ENCODE measurements around the gene FYB2.

Gene FYB2

GRCh38 chr1:56843544-56843943 lies 24.3 kb upstream of the FYB2 start:
- H3K27ac ChIP-seq = no peak overlapping the region
- no peak for DNase-seq
- H3K9me3 ChIP-seq = peaks cover 0 to 6% (median 0%) of the 10 kb centered on the region in 3 donors
- no peaks in the 10 kb centered on the region for H3K36me3 ChIP-seq
- no peaks in the 10 kb centered on the region for H3K4me1 ChIP-seq
- peaks cover 0 to 5% of the 10 kb centered on the region in 2 donors for H3K27me3 ChIP-seq
- intact Hi-C loops (cut with DNase I; ENCODE audit: low total_unique reads) = no loop called here
- H3K4me3 ChIP-seq = no peak overlapping the region
- no peak for TF ChIP-seq CTCF (IDR thresholded peaks at IDR 0.05)

GRCh38 chr1:56838759-56839158 lies 19.6 kb upstream of the FYB2 start:
- TF ChIP-seq CTCF (IDR thresholded peaks at IDR 0.05) = no peak
- Histone ChIP-seq H3K4me3 (no peak overlapping the region), H3K4me1 (no peaks in the 10 kb centered on the region), H3K27ac (no peak overlapping the region), H3K36me3 (no peaks in the 10 kb centered on the region), H3K9me3 (peaks cover 0 to 6% (median 0%) of the 10 kb centered on the region in 3 donors), H3K27me3 (peaks cover 0 to 5% of the 10 kb centered on the region in 2 donors)
- no peak for DNase-seq
- intact Hi-C loops (cut with DNase I; ENCODE audit: low total_unique reads) = no loop called here

- Histone ChIP-seq H3K4me1 (peaks cover 0 to under 1% (median 0%) of the 10 kb centered on the region in 4 donors), H3K36me3 (no peaks in the 10 kb centered on the region), H3K27ac (no peak overlapping the region), H3K27me3 (peaks cover 0 to 3% of the 10 kb centered on the region in 2 donors), H3K9me3 (peaks cover 0 to 6% (median 0%) of the 10 kb centered on the region in 3 donors), H3K4me3 (no peak overlapping the region)
- intact Hi-C loops (cut with DNase I; ENCODE audit: low total_unique reads) = no loop called here
- DNase-seq = no peak
- no peak for TF ChIP-seq CTCF (IDR thresholded peaks at IDR 0.05)
Observed at GRCh38 chr1:56837244-56837939, 18.2 kb upstream of the FYB2 start.

- TF ChIP-seq CTCF (IDR thresholded peaks at IDR 0.05) = no peak
- Histone ChIP-seq H3K27me3 (peaks cover 0 to 6% of the 10 kb centered on the region in 2 donors), H3K4me3 (no peak overlapping the region), H3K4me1 (peaks cover 0 to 4% (median 0%) of the 10 kb centered on the region in 4 donors), H3K36me3 (no peaks in the 10 kb centered on the region), H3K9me3 (peaks cover 0 to 6% (median 0%) of the 10 kb centered on the region in 3 donors), H3K27ac (no peak overlapping the region)
- no peak for DNase-seq
- intact Hi-C loops (cut with DNase I; ENCODE audit: low total_unique reads) = no loop called here
Observed at GRCh38 chr1:56836359-56836758, 17.2 kb upstream of the FYB2 start.

GRCh38 chr1:56835657-56836056 lies 16.5 kb upstream of the FYB2 start:
- H3K36me3 ChIP-seq = no peaks in the 10 kb centered on the region
- peaks cover 0 to 6% (median 0%) of the 10 kb centered on the region in 3 donors for H3K9me3 ChIP-seq
- H3K4me3 ChIP-seq = no peak overlapping the region
- intact Hi-C loops (cut with DNase I; ENCODE audit: low total_unique reads) = no loop called here
- peaks cover 0 to 4% (median 0%) of the 10 kb centered on the region in 4 donors for H3K4me1 ChIP-seq
- peaks cover 0 to 10% of the 10 kb centered on the region in 2 donors for H3K27me3 ChIP-seq
- H3K27ac ChIP-seq = no peak overlapping the region
- no peak for TF ChIP-seq CTCF (IDR thresholded peaks at IDR 0.05)
- no peak for DNase-seq

Data from tibial artery (tissue), 4 donors.